ENCODE measurements around the gene FSTL4. TPM values are rescaled to one million over a fixed set of nuclear protein-coding genes. Genes with fewer than 3 reads are reported as not detected.
"Not testable (repeated sequence)": the region's sequence is repeated elsewhere in the genome, so short reads cannot be mapped to it uniquely, and the experiment has no call there.

FSTL4 gene
- total RNA-seq, 1 donor from 2014 or later: 0.11 TPM

DNA sequence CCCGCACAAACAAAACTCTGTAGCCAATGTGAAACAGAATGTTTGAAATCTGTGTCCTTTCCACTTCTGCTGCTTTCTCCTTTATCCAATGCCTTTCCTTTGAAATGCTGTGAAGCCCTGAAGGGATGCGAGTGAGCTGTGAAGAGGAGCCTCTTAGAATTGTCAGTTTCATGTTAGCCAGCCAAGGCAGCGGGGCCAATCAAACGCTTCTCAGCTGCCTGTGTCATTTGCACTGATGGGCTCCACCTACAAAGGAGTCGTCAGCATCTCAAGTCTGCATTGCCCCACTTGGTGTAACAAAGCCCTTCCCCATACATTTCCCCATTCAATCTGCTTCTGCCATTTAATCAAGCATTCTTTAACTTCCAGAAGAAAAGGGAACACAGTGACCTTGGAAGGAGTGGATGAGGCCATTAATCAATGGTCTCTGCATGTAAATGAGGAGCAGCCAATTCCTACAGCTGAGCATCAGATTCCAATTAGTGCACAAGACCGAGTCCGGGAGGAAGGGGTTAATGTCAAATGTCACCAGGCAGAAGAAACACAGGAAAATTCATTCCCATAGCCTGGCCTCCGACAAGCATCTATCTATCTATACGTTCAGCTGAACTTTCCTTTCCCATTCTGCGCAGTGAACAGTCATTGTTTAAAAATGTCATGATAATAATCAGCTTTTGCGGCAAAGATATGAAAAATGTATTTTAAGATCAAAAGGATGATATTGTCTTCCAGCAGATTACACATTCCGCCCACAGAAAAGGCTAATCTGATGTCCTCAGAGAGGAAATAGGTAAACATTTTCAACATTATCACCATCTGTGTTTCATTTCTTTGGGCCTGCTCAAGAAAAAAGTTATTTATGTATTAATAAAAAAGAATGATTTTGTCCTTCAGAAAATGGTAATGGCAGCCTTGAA, 154.6 kb downstream of the FSTL4 start:
- DNase-seq (ENCODE audit: low read depth): no peak

DNA sequence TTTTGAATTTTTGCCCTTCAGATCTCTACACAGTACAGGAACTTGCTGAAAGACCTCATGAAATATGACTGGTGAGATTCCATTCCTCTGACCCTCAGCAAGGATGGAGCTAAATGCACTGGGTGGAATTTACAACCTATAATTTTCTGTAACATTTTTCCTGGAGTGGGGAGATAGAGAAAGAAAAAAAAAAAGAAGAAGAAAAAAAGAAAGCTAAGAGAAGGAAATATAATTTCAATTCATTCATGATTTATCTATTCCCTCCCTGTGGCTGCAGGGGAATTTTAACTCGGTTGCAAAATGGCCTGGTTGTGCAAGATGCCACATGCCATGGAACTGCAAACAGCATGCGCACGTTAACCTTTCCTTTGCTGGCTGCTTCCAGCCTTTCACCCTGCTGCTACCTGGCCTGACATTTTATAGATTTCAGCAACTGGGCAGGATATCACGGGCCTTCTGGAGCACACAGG, 155.4 kb downstream of the FSTL4 start:
- no peak for DNase-seq (ENCODE audit: low read depth)

DNA sequence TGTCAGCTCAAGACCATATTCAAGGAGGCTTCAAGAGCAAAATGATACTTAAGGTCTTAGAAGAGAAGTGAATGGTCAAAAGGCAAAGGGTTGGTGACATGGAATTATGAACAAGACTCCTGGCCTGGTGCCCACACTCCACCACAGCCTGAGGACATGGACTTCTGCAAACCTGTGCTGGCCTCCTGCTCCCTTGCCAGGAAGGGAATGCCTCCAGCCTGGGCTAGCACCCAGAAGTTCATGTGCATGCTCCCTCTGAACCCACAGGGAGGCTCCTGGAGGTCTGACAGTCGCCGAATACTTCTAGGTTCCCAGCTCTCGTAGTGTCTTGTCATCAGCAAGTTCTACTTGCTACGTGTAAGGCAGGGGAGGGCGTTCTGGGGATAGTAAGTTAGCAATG, 156.7 kb downstream of the FSTL4 start:
- no peak for DNase-seq (ENCODE audit: low read depth)

DNA sequence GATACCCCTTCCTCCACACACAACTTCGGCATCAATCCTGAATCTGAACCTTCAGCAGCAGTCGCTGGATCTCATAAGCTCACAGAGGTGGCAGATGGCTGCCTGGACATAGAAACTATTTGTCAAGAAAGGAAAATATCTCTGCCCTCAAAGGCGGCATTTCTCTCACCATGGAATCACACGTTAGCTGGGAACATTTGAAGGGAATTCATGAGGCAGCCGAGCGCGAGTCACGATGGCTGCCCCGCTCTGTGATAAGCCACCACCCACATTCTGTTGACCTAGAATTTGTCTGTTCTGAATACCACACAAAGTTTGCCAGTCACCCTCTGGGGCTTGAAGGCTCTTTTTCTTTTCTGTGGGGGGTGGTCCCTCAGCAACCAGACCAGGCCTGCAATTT, 157.9 kb downstream of the FSTL4 start:
- DNase-seq (ENCODE audit: low read depth): no peak

DNA sequence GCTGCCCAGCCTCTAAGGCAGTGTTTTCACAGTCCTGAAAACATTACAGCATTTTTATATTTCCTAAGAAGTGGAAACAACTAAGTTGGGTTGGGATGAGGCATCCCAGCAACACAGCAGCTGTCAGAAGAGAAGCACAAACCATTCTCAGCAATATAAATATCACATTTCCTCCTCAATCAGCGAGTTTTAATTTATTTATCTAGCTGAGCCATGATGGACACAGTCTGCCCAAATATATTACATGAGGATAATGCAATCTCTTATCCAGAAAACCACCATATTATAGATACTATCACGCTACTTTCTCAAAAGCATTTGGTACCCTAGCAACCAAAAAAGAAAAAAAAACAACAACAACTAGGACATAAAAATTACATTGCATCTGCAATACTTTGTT, 158.5 kb downstream of the FSTL4 start:
- no peak for DNase-seq (ENCODE audit: low read depth)

DNA sequence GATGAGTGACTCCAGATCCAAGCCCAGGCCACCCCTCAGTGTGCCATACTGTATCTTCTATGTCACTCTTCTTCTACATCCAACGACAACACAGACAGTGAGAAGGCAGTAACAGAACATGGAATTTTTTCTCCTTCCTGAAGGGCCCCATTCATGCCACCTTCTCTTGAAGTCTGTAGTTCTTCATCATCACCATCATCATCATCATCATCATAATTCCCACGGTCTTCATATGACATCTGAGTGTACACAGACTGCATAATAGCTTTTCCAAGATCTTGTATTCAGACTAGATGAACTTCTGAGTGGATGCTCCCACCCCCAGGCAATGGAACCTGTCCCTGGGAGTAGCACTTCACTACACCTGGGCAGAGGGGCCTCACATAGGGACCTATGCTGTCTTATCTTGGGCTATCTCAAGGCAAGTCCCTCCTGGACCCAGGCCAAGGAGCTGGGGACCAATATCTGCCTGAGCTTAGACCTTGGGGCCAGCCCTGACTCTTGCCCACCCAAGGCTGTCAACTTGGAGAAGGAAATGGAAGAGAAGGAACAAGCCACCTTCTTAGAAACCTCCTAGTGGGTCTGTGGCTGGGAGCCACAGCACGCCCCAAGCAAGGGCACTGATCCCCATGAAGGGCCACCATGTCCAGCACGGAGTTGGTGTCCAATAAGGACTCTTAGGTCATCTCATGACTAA, 159.1 kb downstream of the FSTL4 start:
- no peak for DNase-seq (ENCODE audit: low read depth)

DNA sequence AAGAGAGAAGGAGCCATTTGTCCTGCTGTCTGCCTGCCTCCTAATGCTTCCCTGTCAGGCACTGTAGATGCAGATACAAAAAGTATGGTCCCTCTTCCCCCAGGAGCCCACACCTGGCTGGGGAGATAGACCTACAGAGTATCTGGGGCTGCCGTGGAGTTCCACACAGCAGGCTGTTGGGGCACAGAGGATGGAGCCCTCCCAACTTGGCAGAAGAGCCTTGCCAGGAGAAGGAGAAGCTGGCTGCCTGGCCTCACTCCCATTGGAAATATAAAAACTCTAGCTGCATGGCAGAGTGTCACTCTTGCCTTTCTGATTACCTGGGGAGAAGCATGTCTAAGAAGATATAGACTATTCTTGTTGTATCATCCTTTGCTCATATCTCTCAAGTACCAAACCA, 160.4 kb downstream of the FSTL4 start:
- DNase-seq (ENCODE audit: low read depth): no peak

DNA sequence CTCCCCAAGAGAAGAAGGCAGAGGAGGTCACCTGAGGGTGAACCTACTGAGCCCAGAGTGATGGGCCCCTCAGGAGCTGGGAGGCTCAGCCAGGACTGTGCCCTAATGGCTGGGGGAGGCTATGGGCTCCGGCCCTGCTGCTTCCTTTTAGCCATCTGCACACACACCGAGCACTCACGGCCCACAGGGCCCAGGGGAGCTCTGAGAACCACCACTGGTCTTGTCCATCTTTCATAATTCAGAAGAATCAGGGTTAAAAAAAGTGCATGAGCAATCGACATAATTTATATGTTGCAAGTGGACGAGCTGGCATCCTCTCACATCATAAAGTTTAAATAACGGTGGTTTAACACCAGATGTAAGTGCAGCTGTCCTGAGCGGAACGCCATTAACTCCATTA, 162.1 kb downstream of the FSTL4 start:
- no peak for DNase-seq (ENCODE audit: low read depth)

DNA sequence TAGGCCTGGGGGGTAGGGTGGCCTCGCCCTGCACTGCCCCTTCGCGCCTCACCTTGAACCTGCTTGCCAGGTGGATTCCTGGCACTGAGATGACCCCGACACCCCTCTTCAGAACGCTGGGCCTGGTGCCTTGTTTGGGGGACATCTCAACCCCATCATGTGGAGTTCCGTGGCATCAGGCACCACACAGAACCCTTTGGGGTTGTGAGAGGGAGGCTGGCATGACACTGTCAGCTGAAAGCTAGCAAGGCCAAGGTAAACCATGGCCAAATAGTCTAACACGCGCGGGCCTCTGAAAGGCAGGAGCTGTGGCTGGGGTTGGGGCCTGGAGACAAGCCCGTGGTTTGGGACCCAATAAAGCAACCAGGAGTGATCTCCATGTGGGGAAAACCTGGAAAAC, 163.2 kb downstream of the FSTL4 start:
- no peak for DNase-seq (ENCODE audit: low read depth)

DNA sequence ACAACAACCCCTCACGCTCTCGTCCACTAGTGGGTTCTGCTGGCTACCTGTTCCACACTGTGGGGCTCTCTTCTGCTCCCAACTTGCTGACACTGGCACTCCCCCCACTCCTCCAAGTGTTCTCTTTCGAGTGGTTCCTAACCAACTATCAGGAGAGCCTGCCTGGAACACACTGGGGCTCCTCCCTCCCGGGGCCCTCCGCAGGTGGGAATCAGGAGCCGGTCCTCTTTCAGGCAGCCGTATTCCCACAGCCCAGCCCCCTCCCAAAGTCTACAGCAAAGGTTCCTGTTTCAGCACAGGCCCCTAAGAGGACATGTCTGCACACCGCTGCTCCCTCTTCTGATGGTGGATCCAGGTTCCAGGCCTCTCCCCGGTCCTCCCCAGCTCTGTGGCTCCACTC, 165.9 kb downstream of the FSTL4 start:
- DNase-seq (ENCODE audit: low read depth): no peak

DNA sequence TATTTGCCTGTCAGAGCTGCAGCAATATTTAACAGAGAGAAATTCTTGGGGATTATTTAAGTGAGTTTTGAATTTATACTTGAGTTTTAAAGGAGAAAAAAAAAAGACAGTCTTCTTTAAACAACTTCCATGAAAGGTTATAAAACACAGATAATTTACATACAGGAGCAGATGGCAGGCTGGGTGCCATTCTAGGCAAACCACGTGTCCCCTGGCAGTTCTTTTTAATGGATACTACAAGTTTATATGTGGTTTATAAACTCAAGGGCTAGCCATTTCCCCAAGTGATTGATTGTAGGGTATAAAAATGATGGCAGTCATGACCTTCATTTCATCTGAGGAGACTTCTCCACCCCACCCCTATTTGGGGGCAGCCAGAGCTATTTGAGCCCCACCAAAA, 166.6 kb downstream of the FSTL4 start:
- DNase-seq (ENCODE audit: low read depth): no peak

DNA sequence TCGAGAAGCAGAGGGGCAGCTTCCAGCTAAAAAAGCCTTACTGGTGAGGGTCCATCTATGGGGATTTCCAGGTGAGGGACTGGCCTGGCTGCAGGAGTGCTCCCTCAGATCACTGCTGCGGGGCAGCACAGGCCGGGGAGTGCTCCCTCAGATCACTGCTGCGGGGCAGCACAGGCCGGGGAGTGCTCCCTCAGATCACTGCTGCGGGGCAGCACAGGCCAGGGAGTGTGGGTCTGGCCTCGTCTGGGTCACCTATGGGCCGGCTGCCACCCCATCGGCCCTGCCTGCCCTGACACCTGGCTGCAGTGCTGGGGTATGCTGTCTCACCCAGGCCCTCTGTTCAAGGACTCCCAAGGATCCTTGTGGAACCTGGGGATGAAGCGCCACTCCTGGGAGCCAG, 167.1 kb downstream of the FSTL4 start:
- DNase-seq (ENCODE audit: low read depth): not testable (repeated sequence)

DNA sequence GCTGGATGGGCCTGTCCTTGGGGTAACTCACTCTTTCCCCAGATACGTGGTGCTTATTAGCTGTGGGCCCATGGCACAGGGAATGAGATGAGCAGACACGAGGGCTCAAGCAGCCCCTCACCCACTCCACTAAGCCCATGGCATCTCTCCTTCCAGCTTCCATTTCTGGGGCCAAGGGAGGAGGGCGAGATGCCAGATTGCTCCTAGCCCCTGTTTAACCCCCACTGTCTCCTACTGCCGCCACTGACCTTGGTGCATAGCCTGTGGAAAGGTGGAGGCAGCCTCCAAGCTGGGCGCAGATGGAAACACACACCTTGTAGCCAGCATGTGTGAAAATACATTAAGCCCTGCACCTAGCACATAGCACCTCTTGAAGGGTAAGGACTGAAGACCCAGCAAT, 167.6 kb downstream of the FSTL4 start:
- DNase-seq (ENCODE audit: low read depth): no peak

DNA sequence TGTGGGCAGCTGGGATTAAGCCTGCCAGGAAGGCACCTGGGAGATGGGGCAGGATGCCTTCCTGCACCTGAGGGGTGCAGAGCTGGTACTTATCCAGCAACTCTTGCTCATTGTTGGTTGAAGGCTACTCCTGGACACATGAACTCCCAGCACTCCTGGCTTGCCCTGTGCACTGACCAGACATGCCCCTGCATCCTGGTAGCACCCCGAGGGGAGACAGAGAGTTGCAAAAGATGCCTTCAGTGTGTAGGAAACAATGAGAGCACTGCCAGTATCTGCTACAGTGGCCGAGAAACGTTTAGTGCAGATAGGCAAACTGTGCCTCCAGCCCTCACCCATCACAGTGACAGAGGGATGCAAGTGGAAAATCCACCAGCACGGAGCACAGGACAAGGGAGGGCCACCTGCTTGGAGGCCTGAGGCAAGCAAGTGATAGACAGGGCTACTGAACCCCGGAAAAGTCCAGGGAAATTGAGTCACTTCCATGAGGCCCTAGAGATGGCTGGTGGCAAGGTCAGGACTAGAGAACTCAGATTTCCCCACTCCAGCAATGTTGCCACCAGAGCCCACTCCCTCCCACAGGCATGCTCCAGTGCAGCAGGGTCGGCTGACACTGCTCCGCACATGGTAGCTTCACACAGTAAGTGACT, 171.1 kb downstream of the FSTL4 start:
- no peak for DNase-seq (ENCODE audit: low read depth)

DNA sequence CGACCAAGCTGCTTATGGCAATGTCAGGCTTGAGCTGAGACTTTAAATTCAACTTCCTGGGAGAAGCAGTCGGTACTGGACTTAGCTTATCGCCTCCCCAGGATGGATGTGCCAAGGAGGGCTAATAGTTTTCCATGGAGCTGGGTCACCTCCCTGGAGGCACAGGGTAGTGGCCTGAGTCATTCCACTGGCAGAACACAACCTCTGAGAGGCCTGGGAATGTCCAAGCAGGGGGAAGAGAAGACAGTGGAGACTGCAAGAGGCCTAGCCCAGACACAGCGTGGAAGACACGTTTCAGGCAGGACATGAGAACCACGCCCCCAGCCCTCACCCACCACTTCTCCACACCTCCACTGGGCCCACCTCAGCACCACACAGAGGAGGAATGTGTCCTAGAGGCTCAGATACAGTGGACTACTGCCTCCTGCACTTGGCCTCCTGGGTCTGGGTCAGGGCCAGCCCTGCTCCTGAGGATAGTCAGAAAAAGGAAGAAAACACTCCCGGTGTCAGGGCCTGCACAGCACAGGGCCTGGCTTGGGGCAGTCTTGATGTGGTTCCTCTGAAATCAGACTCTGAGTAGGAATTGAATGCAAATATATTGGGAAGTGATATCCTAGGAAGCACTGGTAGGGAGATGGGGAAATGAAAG, 171.8 kb downstream of the FSTL4 start:
- DNase-seq (ENCODE audit: low read depth): no peak

DNA sequence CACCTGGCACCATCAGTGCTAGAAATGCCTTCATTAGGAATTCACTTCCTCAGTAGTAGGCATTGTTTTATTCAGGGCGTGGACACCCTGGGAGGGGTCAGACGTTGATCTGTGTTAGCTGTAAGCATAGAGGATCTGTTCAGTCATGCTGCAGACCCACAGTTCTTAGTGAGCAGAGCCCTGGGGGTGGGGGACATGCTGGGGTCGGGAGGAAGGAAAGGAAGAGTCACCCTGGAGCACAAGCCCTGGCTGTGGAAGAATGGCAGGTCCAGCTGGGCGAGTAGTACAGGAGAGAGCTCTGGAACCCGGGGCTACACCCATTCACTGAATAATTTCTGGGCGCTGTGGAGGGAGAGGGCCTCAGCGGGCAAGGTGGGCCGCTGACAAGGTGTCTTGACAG, 172.5 kb downstream of the FSTL4 start:
- DNase-seq (ENCODE audit: low read depth): no peak

DNA sequence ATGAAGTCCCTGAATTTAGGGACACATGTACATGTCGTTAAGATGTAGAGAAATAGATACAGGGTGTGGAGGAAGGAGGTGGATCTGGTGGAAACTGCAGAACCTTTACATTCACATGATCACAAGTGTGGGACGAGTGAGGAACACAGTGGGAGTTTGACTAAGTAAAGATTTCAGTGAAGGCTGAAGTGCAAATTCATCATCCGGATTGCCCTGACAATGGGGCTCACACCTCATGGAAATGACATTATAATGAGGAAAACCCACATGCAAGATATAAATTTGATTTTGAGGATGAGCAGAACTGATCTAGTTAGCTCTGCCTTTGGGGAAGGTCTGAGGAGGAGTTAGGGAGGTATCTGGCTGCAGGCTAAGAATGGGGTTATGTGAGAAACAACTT, 173.9 kb downstream of the FSTL4 start:
- DNase-seq (ENCODE audit: low read depth): no peak

DNA sequence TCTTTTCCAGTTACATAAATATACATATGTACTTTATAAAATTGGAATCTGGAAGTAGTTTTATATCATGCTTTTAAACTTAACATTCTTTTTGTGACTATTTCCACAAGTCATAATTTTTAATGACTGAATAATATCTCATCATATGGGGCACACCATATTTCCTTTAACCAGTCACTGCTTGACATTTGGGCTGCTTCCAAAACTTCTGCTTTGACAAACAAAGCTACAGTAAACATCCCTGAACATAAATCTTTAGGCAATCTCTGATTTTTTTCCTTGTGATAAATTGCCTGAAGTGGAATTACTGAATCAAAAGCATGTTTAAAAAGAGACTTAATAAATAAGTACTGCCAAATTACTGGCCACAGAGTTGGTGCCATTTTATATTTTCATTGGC, 178.0 kb downstream of the FSTL4 start:
- no peak for DNase-seq (ENCODE audit: low read depth)

DNA sequence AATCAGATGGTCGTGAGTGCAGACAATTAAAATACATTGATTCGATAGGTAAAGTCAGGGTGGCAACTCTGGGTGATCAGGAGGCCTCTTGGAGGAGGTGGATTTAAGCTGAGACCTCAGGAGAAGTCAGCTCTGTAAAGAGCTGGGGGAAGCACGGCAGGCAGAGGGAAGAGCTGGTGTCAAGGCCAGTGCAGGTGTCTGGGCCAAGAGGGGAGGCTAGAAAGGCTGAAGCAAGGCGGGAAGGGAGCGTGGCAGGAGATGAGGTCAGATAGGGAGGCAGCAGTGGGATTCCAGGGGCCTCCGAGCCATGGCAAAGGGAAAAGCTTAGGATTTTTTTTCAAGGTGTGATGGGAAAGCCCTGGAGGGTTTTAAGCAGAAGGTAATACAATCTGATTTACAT, 178.7 kb downstream of the FSTL4 start:
- DNase-seq (ENCODE audit: low read depth): no peak

DNA sequence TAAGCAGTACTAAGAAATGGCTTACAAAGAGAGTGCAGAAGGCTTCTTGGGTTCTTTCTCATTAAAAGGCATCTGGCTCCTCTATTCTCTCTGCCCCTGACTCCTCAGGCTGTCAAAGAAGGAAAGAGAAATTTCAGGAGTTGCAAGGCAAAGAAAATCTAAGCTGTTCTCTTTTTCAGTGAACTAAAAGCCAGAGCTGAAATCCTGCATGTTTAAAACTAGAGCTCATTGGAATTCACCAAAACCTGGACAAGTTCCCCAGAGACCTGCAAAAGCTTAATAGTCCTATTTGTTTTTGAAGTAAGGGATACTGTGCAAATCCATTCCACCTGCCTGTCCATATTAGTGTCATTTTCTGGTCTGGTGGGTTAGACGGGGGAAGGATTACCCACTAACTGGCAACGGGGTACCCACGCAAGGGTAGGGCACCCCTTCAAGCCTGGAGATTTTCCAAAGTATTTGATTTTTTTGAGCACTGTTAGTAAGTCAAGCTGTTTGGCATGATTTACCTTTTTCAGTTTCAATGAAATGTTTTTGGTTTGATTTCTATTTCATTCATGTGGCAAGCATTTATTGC, 179.3 kb downstream of the FSTL4 start:
- no peak for DNase-seq (ENCODE audit: low read depth)

DNA sequence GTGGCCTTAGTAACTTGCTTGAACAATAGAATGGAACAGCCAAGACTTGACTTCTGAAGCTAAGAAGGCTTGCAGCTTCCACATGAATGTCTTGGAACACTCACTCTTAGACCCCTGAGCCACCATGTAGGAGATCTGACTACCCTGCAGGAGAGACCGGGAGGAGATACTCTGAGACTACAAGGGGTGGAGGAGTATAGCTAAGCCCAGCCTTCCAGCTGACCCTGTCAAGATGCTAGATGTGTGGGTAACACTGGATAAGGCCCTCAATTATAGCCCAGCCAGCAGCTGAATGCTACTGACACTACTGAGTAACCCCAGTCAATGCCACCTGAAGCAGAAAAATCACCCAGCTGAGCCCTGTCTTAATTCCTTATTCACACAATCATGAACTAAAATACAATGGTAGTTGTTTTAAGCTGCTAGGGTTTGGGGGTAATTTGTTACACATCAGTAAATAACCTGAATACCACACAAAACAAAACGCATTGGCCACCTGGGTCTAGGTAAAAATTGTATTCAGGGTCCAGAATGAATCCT, 180.9 kb downstream of the FSTL4 start:
- DNase-seq (ENCODE audit: low read depth): no peak

All from myocyte (in vitro differentiated cells).